ENCODE data around the gene NCEH1.
"Not testable (repeated sequence)": the region's sequence is repeated elsewhere in the genome, so short reads cannot be mapped to it uniquely, and the experiment has no call there.

The NCEH1 gene

DNA sequence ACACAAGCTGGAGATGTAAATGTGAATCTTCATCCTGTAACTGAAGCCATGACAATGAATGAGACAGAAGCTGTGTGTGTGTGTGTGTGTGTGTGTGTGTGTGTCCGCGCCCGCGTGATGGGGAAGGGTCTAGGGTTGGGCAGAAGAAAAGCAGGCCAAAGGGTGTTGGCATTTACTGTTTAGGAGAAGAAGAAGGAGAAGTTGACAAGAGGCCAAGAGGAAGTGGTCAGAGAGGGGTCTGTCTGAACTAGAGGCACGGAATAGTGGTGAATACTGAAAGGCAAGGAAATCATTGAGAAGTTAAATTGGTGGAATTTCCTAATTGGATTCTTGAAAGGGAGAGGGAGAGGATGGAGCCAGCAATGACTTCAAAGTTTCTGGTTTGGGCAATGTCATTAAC lies 5.6 kb upstream of the NCEH1 start:
- Mint-ChIP-seq H3K9me3 (no peaks in the 10 kb centered on the region), H3K27ac (no peak overlapping the region), H3K27me3 (ENCODE audit: low read depth) (peaks cover 17% of the 10 kb centered on the region), H3K36me3 (ENCODE audit: low read depth) (no peaks in the 10 kb centered on the region), H3K4me1 (ENCODE audit: low read depth) (no peaks in the 10 kb centered on the region), H3K4me3 (no peak overlapping the region)

DNA sequence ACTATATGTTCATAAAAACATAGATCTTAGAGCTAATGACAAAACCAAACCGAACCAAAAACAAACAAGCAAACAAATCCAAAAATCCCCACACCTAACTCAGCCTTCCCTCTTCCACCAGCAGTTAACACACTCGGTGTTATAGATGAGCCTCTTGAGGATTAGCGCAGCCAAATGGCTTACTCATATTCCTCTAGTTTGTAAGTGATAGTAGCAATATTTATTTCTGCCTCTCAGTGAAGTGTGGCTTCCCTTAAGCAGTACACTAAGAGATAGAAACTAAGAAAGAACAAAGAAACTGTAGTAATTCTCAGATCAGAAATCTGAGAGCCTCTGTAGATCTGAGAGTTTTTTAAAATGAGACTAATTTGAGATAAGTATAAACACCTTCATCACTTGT lies 2.4 kb upstream of the NCEH1 start:
- Mint-ChIP-seq H3K36me3 (ENCODE audit: low read depth) (no peaks in the 10 kb centered on the region), H3K27me3 (ENCODE audit: low read depth) (peaks cover 17% of the 10 kb centered on the region), H3K27ac (no peak overlapping the region), H3K4me1 (ENCODE audit: low read depth) (peaks cover 19% of the 10 kb centered on the region), H3K4me3 (no peak overlapping the region), H3K9me3 (no peaks in the 10 kb centered on the region)

- H3K36me3 Mint-ChIP-seq (ENCODE audit: low read depth): no peaks in the 10 kb centered on the region
- H3K4me1 Mint-ChIP-seq (ENCODE audit: low read depth): peaks cover 21% of the 10 kb centered on the region
- H3K9me3 Mint-ChIP-seq: no peaks in the 10 kb centered on the region
- H3K4me3 Mint-ChIP-seq: peak overlapping the region; percentile 92
- H3K27ac Mint-ChIP-seq: no peak overlapping the region
- H3K27me3 Mint-ChIP-seq (ENCODE audit: low read depth): peaks cover 17% of the 10 kb centered on the region
These were observed 558 bp upstream of the NCEH1 start for GRCh38 chr3:172711454-172711795.

GRCh38 chr3:172709774-172710663 lies 848 bp downstream of the NCEH1 start:
- H3K4me1 Mint-ChIP-seq (ENCODE audit: low read depth): peaks cover 21% of the 10 kb centered on the region
- peak overlapping the region; percentile 92 for H3K4me3 Mint-ChIP-seq
- H3K36me3 Mint-ChIP-seq (ENCODE audit: low read depth): no peaks in the 10 kb centered on the region
- H3K9me3 Mint-ChIP-seq: no peaks in the 10 kb centered on the region
- peaks cover 17% of the 10 kb centered on the region for H3K27me3 Mint-ChIP-seq (ENCODE audit: low read depth)
- peak overlapping the region; percentile 35 for H3K27ac Mint-ChIP-seq

GRCh38 chr3:172708921-172709773 lies 1.7 kb downstream of the NCEH1 start:
- Mint-ChIP-seq H3K27me3 (ENCODE audit: low read depth) (peaks cover 17% of the 10 kb centered on the region), H3K27ac (no peak overlapping the region), H3K4me1 (ENCODE audit: low read depth) (peaks cover 21% of the 10 kb centered on the region), H3K36me3 (ENCODE audit: low read depth) (no peaks in the 10 kb centered on the region), H3K9me3 (no peaks in the 10 kb centered on the region), H3K4me3 (peak overlapping the region; percentile 92)

GRCh38 chr3:172707967-172708366 lies 2.9 kb downstream of the NCEH1 start:
- H3K4me1 Mint-ChIP-seq (ENCODE audit: low read depth): peaks cover 21% of the 10 kb centered on the region
- H3K36me3 Mint-ChIP-seq (ENCODE audit: low read depth): no peaks in the 10 kb centered on the region
- no peak overlapping the region for H3K4me3 Mint-ChIP-seq
- peaks cover 10% of the 10 kb centered on the region for H3K27me3 Mint-ChIP-seq (ENCODE audit: low read depth)
- no peaks in the 10 kb centered on the region for H3K9me3 Mint-ChIP-seq
- no peak overlapping the region for H3K27ac Mint-ChIP-seq

- H3K27me3 Mint-ChIP-seq (ENCODE audit: low read depth): peaks cover 6% of the 10 kb centered on the region
- no peak overlapping the region for H3K27ac Mint-ChIP-seq
- H3K9me3 Mint-ChIP-seq: no peaks in the 10 kb centered on the region
- H3K36me3 Mint-ChIP-seq (ENCODE audit: low read depth): no peaks in the 10 kb centered on the region
- H3K4me1 Mint-ChIP-seq (ENCODE audit: low read depth): peaks cover 21% of the 10 kb centered on the region
- H3K4me3 Mint-ChIP-seq: no peak overlapping the region
These were observed 3.8 kb downstream of the NCEH1 start for GRCh38 chr3:172707030-172707429.

DNA sequence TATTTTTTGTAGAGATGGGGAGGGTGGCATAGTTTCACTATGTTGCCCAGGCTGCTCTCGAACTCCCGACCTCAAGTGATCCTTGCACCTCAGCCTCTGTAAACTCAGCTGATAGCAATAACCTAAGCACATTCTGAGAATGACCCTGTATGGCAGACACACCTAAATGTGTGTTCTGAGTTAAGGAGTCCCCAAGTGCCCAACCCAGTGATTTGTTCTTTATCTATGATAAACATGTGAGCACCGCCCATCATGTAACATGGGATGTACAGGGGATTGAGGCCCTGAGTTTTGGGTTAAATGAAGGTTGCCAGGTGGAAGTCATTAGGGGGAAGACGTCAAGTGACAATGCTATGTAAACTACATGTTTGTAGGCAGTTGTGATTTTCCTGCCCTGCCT lies 5.7 kb downstream of the NCEH1 start:
- Mint-ChIP-seq H3K4me1 (ENCODE audit: low read depth) (peaks cover 17% of the 10 kb centered on the region), H3K36me3 (ENCODE audit: low read depth) (no peaks in the 10 kb centered on the region), H3K9me3 (no peaks in the 10 kb centered on the region), H3K4me3 (no peak overlapping the region), H3K27ac (no peak overlapping the region), H3K27me3 (ENCODE audit: low read depth) (no peaks in the 10 kb centered on the region)

DNA sequence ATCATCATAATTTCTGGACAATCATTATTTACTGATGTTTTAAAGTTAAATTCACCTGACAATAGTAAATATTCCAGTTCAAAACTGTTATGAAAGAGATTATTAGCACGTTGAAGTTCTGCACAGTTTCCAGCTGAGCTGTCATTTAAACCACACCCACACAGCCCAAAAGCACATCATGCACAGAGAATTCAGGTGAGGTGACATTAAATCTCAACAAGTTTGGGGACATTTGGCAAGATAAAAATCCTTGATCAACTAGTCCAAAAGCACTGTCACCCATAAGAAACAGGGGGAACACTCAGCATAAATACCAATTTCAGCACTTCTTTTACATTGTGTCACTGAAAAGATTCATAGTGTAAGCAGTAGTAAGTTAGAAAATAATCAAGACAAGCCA lies 6.9 kb downstream of the NCEH1 start:
- Mint-ChIP-seq H3K4me1 (ENCODE audit: low read depth) (peaks cover 6% of the 10 kb centered on the region), H3K9me3 (no peaks in the 10 kb centered on the region), H3K36me3 (ENCODE audit: low read depth) (no peaks in the 10 kb centered on the region), H3K27me3 (ENCODE audit: low read depth) (peaks cover under 1% of the 10 kb centered on the region), H3K4me3 (no peak overlapping the region), H3K27ac (no peak overlapping the region)

- not testable (repeated sequence) for H3K4me1 Mint-ChIP-seq (ENCODE audit: low read depth); H3K27me3 Mint-ChIP-seq (ENCODE audit: low read depth)
These were observed 8.1 kb downstream of the NCEH1 start for GRCh38 chr3:172702731-172703130.

DNA sequence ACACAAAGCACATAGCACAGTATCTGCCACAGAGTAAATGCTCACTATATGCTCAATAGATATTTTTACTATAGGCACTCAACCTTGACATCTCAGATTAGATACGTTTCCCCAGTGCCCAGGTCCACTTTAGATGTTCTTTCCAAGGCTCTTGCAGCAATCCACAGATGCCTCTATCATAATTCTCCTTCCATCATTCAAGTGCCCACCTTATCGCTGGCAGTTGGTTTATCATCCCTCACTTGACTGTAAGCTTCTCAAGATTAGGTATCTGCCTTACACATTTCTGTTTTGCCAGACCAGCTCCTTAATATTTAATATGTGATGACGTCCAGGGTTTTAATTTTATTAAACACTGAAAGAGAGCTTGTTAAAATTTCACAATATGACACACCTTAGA lies 8.6 kb downstream of the NCEH1 start:
- H3K27ac Mint-ChIP-seq: no peak overlapping the region
- no peaks in the 10 kb centered on the region for H3K36me3 Mint-ChIP-seq (ENCODE audit: low read depth)
- no peak overlapping the region for H3K4me3 Mint-ChIP-seq
- H3K4me1 Mint-ChIP-seq (ENCODE audit: low read depth): peaks cover 9% of the 10 kb centered on the region
- peaks cover 4% of the 10 kb centered on the region for H3K27me3 Mint-ChIP-seq (ENCODE audit: low read depth)
- no peaks in the 10 kb centered on the region for H3K9me3 Mint-ChIP-seq

More at GRCh38 chr3:172702731-172703130, 8.1 kb downstream of the NCEH1 start:
- H3K36me3 Mint-ChIP-seq (ENCODE audit: low read depth); H3K9me3 Mint-ChIP-seq; H3K4me3 Mint-ChIP-seq; H3K27ac Mint-ChIP-seq: not testable (repeated sequence)

DNA sequence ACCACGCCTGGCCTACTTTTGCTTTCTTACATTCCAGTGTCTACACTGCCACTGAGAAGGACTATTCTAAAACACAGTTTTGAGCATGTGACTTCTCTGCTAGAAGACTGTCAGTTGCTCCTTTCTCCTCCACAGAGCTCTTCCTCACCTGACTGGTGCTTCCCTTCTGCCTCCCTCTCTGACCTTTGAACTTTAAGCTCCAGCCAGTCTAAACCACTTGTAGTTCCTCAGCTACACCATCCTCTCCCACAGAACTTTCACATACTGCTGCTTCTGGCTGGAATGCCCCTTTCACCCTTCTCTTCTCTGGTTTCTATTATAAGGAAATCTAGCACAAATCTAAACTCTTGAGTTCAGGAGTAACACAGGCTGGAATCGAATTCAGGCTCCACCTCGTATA lies 9.1 kb downstream of the NCEH1 start:
- no peaks in the 10 kb centered on the region for H3K36me3 Mint-ChIP-seq (ENCODE audit: low read depth)

DNA sequence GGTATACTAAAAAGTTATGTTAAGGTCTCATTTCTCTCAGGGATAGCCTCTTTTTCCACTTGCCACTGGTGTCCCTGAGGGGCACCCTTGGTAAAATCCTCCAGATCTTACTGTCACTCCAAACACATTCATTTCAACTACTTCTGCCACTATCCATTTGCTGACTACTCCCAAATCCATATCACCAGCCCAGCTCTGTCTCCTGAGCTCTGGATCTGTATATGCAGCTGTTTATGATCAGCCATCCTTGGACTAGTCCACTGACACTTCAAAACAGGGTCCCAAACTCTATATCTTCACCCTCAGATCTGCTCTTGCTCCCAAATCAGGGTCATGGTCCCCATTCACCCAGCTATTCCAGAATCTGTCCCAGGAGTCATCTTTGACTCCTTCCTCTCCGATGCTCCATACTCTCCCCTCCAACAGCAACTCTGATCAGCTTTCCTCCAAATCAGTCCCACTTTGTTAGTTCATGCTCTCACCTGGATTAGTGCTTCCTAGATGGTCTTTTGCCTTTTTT lies 9.9 kb downstream of the NCEH1 start:
- Mint-ChIP-seq H3K9me3 (no peaks in the 10 kb centered on the region), H3K27ac (no peak overlapping the region), H3K36me3 (ENCODE audit: low read depth) (no peaks in the 10 kb centered on the region), H3K4me1 (ENCODE audit: low read depth) (peaks cover 6% of the 10 kb centered on the region), H3K27me3 (ENCODE audit: low read depth) (peaks cover 4% of the 10 kb centered on the region), H3K4me3 (no peak overlapping the region)

More for the DNA sequence above, 9.1 kb downstream of the NCEH1 start:
- H3K27me3 Mint-ChIP-seq (ENCODE audit: low read depth): peaks cover 4% of the 10 kb centered on the region
- H3K4me1 Mint-ChIP-seq (ENCODE audit: low read depth): peaks cover 6% of the 10 kb centered on the region
- H3K9me3 Mint-ChIP-seq: no peaks in the 10 kb centered on the region
- H3K4me3 Mint-ChIP-seq: no peak overlapping the region
- H3K27ac Mint-ChIP-seq: peak overlapping the region; percentile 8

GRCh38 chr3:172700256-172700655 lies 10.6 kb downstream of the NCEH1 start:
- no peak overlapping the region for H3K4me3 Mint-ChIP-seq
- H3K27me3 Mint-ChIP-seq (ENCODE audit: low read depth): peaks cover 4% of the 10 kb centered on the region
- peaks cover 6% of the 10 kb centered on the region for H3K4me1 Mint-ChIP-seq (ENCODE audit: low read depth)
- no peak overlapping the region for H3K27ac Mint-ChIP-seq
- peaks cover under 1% of the 10 kb centered on the region for H3K9me3 Mint-ChIP-seq
- no peaks in the 10 kb centered on the region for H3K36me3 Mint-ChIP-seq (ENCODE audit: low read depth)

- Mint-ChIP-seq H3K9me3 (peaks cover 6% of the 10 kb centered on the region), H3K4me1 (ENCODE audit: low read depth) (peaks cover 6% of the 10 kb centered on the region), H3K4me3 (no peak overlapping the region), H3K27ac (no peak overlapping the region), H3K36me3 (ENCODE audit: low read depth) (peaks cover 2% of the 10 kb centered on the region), H3K27me3 (ENCODE audit: low read depth) (peaks cover 4% of the 10 kb centered on the region)
These were observed 11.8 kb downstream of the NCEH1 start for GRCh38 chr3:172699031-172699430.

All from T-helper 1 cell treated with Interleukin-12 subunit alpha and Interleukin-12 subunit beta and Interleukin-4 antibody, amounts not matched to agents 30 μg/mL and 1 μg/mL, for 36 hours (primary cell).